ENCODE data around the gene ADGRF3.
"Not testable (repeated sequence)": the region's sequence is repeated elsewhere in the genome, so short reads cannot be mapped to it uniquely, and the experiment has no call there.

Gene ADGRF3

DNA sequence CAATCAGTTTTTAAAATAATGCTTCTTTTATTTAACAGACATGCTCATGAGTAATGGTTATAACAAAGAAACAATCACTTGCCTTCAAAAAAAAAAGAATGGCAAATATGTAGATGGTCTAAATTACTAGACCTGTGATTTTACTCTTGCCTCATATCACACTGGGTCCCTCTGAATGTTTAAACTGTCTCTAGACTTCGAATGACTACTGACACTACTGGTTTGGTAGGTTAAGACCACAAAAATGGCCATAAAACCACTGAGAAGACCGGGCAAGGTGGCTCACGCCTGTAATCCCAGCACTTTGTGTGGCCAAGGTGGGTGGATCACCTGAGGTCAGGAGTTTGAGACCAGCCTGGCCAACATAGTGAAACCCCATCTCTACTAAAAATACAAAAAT lies 5.8 kb downstream of the ADGRF3 start:
- TF ChIP-seq, protein P1, sequence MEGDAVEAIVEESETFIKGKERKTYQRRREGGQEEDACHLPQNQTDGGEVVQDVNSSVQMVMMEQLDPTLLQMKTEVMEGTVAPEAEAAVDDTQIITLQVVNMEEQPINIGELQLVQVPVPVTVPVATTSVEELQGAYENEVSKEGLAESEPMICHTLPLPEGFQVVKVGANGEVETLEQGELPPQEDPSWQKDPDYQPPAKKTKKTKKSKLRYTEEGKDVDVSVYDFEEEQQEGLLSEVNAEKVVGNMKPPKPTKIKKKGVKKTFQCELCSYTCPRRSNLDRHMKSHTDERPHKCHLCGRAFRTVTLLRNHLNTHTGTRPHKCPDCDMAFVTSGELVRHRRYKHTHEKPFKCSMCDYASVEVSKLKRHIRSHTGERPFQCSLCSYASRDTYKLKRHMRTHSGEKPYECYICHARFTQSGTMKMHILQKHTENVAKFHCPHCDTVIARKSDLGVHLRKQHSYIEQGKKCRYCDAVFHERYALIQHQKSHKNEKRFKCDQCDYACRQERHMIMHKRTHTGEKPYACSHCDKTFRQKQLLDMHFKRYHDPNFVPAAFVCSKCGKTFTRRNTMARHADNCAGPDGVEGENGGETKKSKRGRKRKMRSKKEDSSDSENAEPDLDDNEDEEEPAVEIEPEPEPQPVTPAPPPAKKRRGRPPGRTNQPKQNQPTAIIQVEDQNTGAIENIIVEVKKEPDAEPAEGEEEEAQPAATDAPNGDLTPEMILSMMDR (IDR thresholded peaks at IDR 0.05; ENCODE audit: low read length, missing control alignments): no peak
- no peak for DNase-seq (ENCODE audit: low read depth)
- no peak overlapping the region for H3K4me3 ChIP-seq (replicated peaks; ENCODE audit: low read depth, low read length)

DNA sequence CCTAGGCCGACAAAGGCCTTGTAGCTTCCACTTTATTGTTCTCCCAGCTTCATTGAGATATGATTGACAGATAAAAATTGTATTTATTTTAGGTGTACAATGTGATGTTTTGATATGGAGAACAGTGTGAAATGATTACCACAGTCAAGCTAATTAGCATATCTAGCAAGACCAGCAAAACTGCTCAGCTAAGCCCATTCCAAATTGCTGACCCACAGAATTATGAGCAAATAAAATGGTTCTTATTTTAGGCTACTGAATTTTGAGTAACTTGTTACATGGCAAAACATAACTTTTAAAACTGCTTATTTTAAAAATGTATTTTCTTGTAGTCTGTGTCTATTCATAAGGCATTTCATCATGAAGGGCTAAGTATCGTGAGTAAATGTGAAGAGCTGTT lies 9.3 kb downstream of the ADGRF3 start:
- H3K4me3 ChIP-seq (replicated peaks; ENCODE audit: low read depth, low read length): no peak overlapping the region
- TF ChIP-seq, protein P1 (IDR thresholded peaks at IDR 0.05; ENCODE audit: low read length, missing control alignments): no peak
- no peak for DNase-seq (ENCODE audit: low read depth)

DNA sequence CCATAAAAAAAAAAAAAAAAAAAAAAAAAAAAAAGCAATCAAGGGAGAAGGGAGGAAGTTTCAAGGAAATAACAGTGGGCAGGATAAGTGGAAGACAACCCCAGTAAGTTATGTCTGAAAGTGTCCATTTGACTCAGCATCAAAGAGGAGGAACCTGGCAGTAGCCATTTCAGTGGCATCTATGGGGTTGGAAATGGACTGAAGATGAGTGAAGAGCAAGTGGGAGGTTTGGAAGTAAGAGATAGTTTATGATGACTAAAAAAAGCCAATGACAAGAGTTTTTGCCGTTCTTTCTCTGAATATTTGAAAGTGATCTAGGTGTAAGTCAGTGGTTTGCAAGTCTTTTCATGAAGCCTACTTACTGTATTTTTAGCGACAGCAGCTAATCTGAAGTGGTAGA lies 9.9 kb downstream of the ADGRF3 start:
- no peak for DNase-seq (ENCODE audit: low read depth)
- TF ChIP-seq, protein P1 (IDR thresholded peaks at IDR 0.05; ENCODE audit: low read length, missing control alignments): no peak
- no peak overlapping the region for H3K4me3 ChIP-seq (replicated peaks; ENCODE audit: low read depth, low read length)

DNA sequence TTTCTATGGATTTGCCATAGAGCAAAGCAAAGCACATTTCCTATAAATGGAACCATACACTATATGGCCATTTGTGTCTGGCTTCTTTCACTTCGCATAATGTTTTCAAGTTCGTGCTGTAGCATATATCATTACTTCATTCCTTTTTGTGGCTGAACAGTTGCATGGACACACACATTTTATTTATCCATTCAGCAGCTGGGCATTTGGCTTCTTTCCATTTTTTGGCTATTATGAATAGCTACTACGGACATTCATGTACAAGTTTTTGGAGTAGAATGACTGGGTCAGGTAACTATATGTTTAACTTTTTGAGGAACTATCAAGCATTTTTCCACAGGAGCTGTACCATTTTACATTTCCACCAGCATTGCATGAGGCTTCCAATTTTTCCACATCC lies 11.4 kb downstream of the ADGRF3 start:
- TF ChIP-seq, protein P1 (IDR thresholded peaks at IDR 0.05; ENCODE audit: low read length, missing control alignments): no peak
- H3K4me3 ChIP-seq (replicated peaks; ENCODE audit: low read depth, low read length): no peak overlapping the region
- no peak for DNase-seq (ENCODE audit: low read depth)

DNA sequence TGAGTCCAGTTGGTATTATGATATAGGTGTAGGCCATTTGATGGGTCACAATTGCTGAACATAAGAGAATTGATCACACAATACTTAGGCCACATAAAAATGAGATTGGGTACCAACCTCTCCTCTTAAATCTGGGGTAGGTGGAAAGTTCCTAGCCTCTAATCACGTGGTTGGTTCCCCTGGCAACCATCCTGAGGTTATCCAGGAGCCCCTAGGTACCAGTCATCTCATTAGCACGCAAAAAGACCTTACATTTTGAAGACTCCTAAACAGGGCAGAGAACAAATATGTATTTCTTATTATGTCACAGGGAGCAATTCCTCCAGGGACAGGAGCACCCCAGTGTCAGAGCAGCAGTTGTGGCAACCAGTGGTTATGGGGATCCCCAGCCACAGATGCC lies 13.3 kb downstream of the ADGRF3 start:
- no peak for DNase-seq (ENCODE audit: low read depth)
- TF ChIP-seq, protein P1 (IDR thresholded peaks at IDR 0.05; ENCODE audit: low read length, missing control alignments): no peak

DNA sequence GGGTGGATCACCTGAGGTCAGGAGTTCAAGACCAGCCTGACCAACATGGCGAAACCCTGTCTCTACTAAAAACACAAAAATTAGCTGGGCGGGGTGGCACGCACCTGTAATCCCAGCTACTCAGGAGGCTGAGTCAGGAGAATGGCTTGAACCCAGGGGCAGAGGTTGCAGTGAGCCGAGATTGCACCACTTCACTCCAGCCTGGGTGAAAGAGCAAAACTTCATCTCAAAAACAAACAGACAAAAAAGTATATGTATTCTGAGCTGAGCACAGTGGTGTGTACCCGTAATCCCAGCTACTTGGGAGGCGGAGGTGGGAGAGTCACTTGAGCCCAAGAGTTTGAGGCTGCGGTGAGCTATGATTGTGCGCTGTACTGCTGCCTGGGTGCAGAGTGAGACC lies 15.3 kb downstream of the ADGRF3 start:
- DNase-seq (ENCODE audit: low read depth); H3K4me3 ChIP-seq (replicated peaks; ENCODE audit: low read depth, low read length): not testable (repeated sequence)

More for the DNA sequence above, 13.3 kb downstream of the ADGRF3 start:
- no peak overlapping the region for H3K4me3 ChIP-seq (replicated peaks; ENCODE audit: low read depth, low read length)

DNA sequence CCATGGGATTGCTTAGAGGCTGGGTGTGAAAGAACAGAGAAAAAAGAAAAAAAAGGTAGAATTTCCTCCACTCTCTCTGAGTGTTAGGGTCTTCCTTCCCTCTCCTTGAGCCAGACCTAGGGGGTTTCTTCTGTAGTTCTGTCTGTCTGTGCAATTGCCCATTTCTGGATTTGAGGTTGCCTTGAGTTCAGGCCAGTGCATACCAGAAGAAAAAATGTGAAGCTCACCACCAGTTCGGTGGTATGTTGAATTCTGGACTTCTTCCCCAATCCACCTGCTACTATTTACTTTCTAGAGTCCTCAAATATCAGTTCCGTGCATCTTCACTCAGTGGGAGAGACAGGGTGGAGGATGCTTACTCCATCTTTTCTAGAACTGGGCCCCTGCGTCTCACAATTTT lies 16.0 kb downstream of the ADGRF3 start:
- TF ChIP-seq, protein P1 (IDR thresholded peaks at IDR 0.05; ENCODE audit: low read length, missing control alignments): no peak

More for the DNA sequence above, 16.0 kb downstream of the ADGRF3 start:
- no peak overlapping the region for H3K4me3 ChIP-seq (replicated peaks; ENCODE audit: low read depth, low read length)
- DNase-seq (ENCODE audit: low read depth): no peak

Data from fibroblast of pulmonary artery (primary cell).